H9 (cell line): ENCODE measurements around the gene SIVA1. TPM values are rescaled to one million over a fixed set of nuclear protein-coding genes. Genes with fewer than 3 reads are reported as not detected.

Experiments
- DNase-seq: peaks from one replicate; pipeline ENCODE4 v3.0.0-alpha.2; 2017
- H2AFZ ChIP-seq: one replicate; pipeline ENCODE4 v1.6.1; 2013; ENCODE audit warnings: mild to moderate bottlenecking, low read length, control low read depth, moderate library complexity
- H2AK5ac ChIP-seq: 2 replicates; pipeline ENCODE4 v1.6.1; 2013; ENCODE audit warnings: low read length, control low read depth, mixed read lengths; ENCODE audit not compliant: insufficient read length
- H2BK120ac ChIP-seq: one replicate; pipeline ENCODE4 v1.6.1; 2013; ENCODE audit warnings: low read depth, mild to moderate bottlenecking, low read length, control low read depth, inconsistent platforms; ENCODE audit not compliant: poor library complexity, severe bottlenecking
- H2BK12ac ChIP-seq: 2 replicates; pipeline ENCODE4 v1.6.1; 2013; ENCODE audit warnings: low read length, control low read depth, mixed read lengths, low read depth; ENCODE audit not compliant: insufficient read length
- H2BK15ac ChIP-seq: 2 replicates; pipeline ENCODE4 v1.6.1; 2013; ENCODE audit warnings: low read depth, low read length, control low read depth
- H2BK20ac ChIP-seq: one replicate; pipeline ENCODE4 v1.6.1; 2013; ENCODE audit warnings: low read depth, mild to moderate bottlenecking, low read length, control low read depth, inconsistent platforms; ENCODE audit not compliant: poor library complexity, severe bottlenecking
- H2BK5ac ChIP-seq: 2 replicates; pipeline ENCODE4 v1.6.1; 2013; ENCODE audit warnings: low read length, control low read depth, mixed read lengths; ENCODE audit not compliant: insufficient read length
- H3K14ac ChIP-seq: 2 replicates; pipeline ENCODE4 v1.6.1; 2013; ENCODE audit warnings: low read length, control low read depth; ENCODE audit not compliant: insufficient read depth
- H3K18ac ChIP-seq: 2 replicates; pipeline ENCODE4 v1.6.1; 2013; ENCODE audit warnings: low read depth, mild to moderate bottlenecking, mixed read lengths, low read length, control low read depth; ENCODE audit not compliant: insufficient read length
- H3K23ac ChIP-seq: 2 replicates; pipeline ENCODE4 v1.6.1; 2013; ENCODE audit warnings: low read length, control low read depth, mixed read lengths, low read depth; ENCODE audit not compliant: insufficient read length
- H3K23me2 ChIP-seq: 2 replicates; pipeline ENCODE4 v1.6.1; 2013; ENCODE audit warnings: low read depth, mild to moderate bottlenecking, mixed read lengths, low read length, control low read depth; ENCODE audit not compliant: insufficient read length, poor library complexity, severe bottlenecking
- H3K27ac ChIP-seq: 2 replicates; pipeline ENCODE4 v1.5.1; 2013; ENCODE audit warnings: low read length, control low read depth, mixed read lengths, low read depth; ENCODE audit not compliant: insufficient read length
- H3K27me3 ChIP-seq: 2 replicates; pipeline ENCODE4 v1.6.1; 2013; ENCODE audit warnings: low read length, control low read depth, inconsistent platforms; ENCODE audit not compliant: insufficient read depth
- H3K4ac ChIP-seq: 2 replicates; pipeline ENCODE4 v1.6.1; 2013; ENCODE audit warnings: low read depth, mild to moderate bottlenecking, control low read depth, inconsistent platforms, low read length, moderate library complexity
- H3K4me1 ChIP-seq: 2 replicates; pipeline ENCODE4 v1.6.1; 2013; ENCODE audit warnings: low read length, control low read depth, inconsistent platforms; ENCODE audit not compliant: insufficient read depth
- H3K4me2 ChIP-seq: 2 replicates; pipeline ENCODE4 v1.6.1; 2013; ENCODE audit warnings: low read length, control low read depth, mixed read lengths; ENCODE audit not compliant: insufficient read length, insufficient read depth
- H3K56ac ChIP-seq: 2 replicates; pipeline ENCODE4 v1.6.1; 2013; ENCODE audit warnings: low read depth, mild to moderate bottlenecking, mixed read lengths, low read length, control low read depth; ENCODE audit not compliant: insufficient read length
- H3K79me1 ChIP-seq: 2 replicates; pipeline ENCODE4 v1.6.1; 2013; ENCODE audit warnings: low read depth, mild to moderate bottlenecking, moderate library complexity, low read length, control low read depth, inconsistent platforms; ENCODE audit not compliant: insufficient read depth, poor library complexity, severe bottlenecking
- H3K79me2 ChIP-seq: 2 replicates; pipeline ENCODE4 v1.6.1; 2013; ENCODE audit warnings: low read length, control low read depth, inconsistent platforms; ENCODE audit not compliant: insufficient read depth
- H3K9ac ChIP-seq: 2 replicates; pipeline ENCODE4 v1.6.1; 2013; ENCODE audit warnings: low read length, control low read depth, mixed read lengths; ENCODE audit not compliant: insufficient read length; ENCODE audit errors: extremely low read depth
- H3K9me3 ChIP-seq: one replicate; pipeline ENCODE4 v1.6.1; 2013; ENCODE audit warnings: low read depth, low read length, inconsistent platforms; ENCODE audit not compliant: control insufficient read depth
- H3T11ph ChIP-seq: one replicate; pipeline ENCODE4 v1.6.1; 2013; ENCODE audit warnings: mild to moderate bottlenecking, low read length, control low read depth, inconsistent platforms
- H4K20me1 ChIP-seq: one replicate; pipeline ENCODE4 v1.6.1; 2013; ENCODE audit not compliant: control insufficient read depth, insufficient read length, insufficient read depth
- H4K5ac ChIP-seq: 2 replicates; pipeline ENCODE4 v1.6.1; 2013; ENCODE audit warnings: low read depth, mild to moderate bottlenecking, mixed read lengths, low read length, control low read depth; ENCODE audit not compliant: insufficient read length
- H4K8ac ChIP-seq: replicated peaks from 2 replicates; pipeline ENCODE4 v1.6.1; 2013; ENCODE audit warnings: low read length, control low read depth, mixed read lengths, low read depth; ENCODE audit not compliant: insufficient read length
- H4K91ac ChIP-seq: 2 replicates; pipeline ENCODE4 v1.6.1; 2013; ENCODE audit warnings: low read depth, mild to moderate bottlenecking, moderate library complexity, mixed read lengths, low read length, control low read depth; ENCODE audit not compliant: insufficient read length
- H3K27ac Mint-ChIP-seq, 3 experiments: 2 replicates in 2 of 3; 3 replicates in 1 of 3; pipeline ENCODE4 v1.8.0; 2020 to 2021; ENCODE audit warnings: mixed read lengths in 3 of 3, mild to moderate bottlenecking in 1 of 3, moderate library complexity in 1 of 3
- H3K27me3 Mint-ChIP-seq: 2 replicates; pipeline ENCODE4 v1.8.0; 2021; ENCODE audit warnings: low read depth, mild to moderate bottlenecking, moderate library complexity, mixed read lengths
- H3K36me3 Mint-ChIP-seq, 3 experiments: 2 replicates in 2 of 3; 3 replicates in 1 of 3; pipeline ENCODE4 v1.8.0; 2020 to 2021; ENCODE audit warnings: low read depth in 3 of 3, mixed read lengths in 3 of 3; ENCODE audit not compliant: insufficient read depth in 1 of 3
- H3K4me1 Mint-ChIP-seq, 2 experiments: 2 replicates each; pipeline ENCODE4 v1.8.0; 2020; ENCODE audit warnings: mixed read lengths in 2 of 2
- H3K4me3 Mint-ChIP-seq, 2 experiments: 2 replicates in 1 of 2; 3 replicates in 1 of 2; pipeline ENCODE4 v1.8.0; 2020 to 2021; ENCODE audit warnings: mild to moderate bottlenecking in 2 of 2, mixed read lengths in 2 of 2, moderate library complexity in 1 of 2
- H3K9me3 Mint-ChIP-seq, 2 experiments: 2 replicates in 1 of 2; 3 replicates in 1 of 2; pipeline ENCODE4 v1.8.0; 2020; ENCODE audit warnings: mild to moderate bottlenecking in 2 of 2, mixed read lengths in 2 of 2, moderate library complexity in 1 of 2
- CTCF ChIP-seq: fragments of 200-600 bp; sonication (generic); conservative IDR thresholded peaks from 3 replicates; pipeline ENCODE4 v1.8.0; 2021; ENCODE audit warnings: antibody characterized with exemption, mild to moderate bottlenecking
- WGBS: extraction: QIAGEN DNeasy Blood & Tissue Kit; methylation state at CpG from one replicate; pipeline ENCODE4 v1.1.7; 2013; ENCODE audit warnings: missing lambda C conversion rate, low lambda C conversion rate, mixed read lengths; ENCODE audit not compliant: insufficient read length; ENCODE audit errors: extremely low coverage; 5-methylcytosine and 5-hydroxymethylcytosine counted together
- total RNA-seq: library from RNA; stranded (reverse); gene quantifications from 2 replicates; pipeline ENCODE4 v1.2.1, GENCODE V29; 2021

Gene SIVA1
- total RNA-seq, 1 experiment from 2014 or later: 125 TPM

GRCh38 chr14:104785708-104786080 is 32.7 kb downstream of the SIVA1 start:
- H3K4me3 Mint-ChIP-seq: no peak overlapping the region
- no peaks in the 10 kb centered on the region for H3K9me3 ChIP-seq
- H3K27ac ChIP-seq: no peak overlapping the region
- H3K4me1 ChIP-seq: no peaks in the 10 kb centered on the region
- H3K23ac ChIP-seq: no peak overlapping the region
- no peak overlapping the region for H3K56ac ChIP-seq
- no peaks in the 10 kb centered on the region for H3K79me1 ChIP-seq
- H3K27me3 Mint-ChIP-seq: no peaks in the 10 kb centered on the region
- no CpG with 5 or more reads among the region's 13 CpGs for WGBS
- no peak overlapping the region for H2BK5ac ChIP-seq
- H3K18ac ChIP-seq: no peak overlapping the region
- peak overlapping the region in 1 of 3 experiments; percentile 35; a peak in 1 of 7 replicates for H3K27ac Mint-ChIP-seq
- H4K20me1 ChIP-seq: no peaks in the 10 kb centered on the region
- no peak for TF ChIP-seq CTCF
- H2BK12ac ChIP-seq: no peak overlapping the region
- H3K23me2 ChIP-seq: no peaks in the 10 kb centered on the region
- no peak overlapping the region for H3K14ac ChIP-seq
- H2BK20ac ChIP-seq: no peak overlapping the region
- H3T11ph ChIP-seq: no peak overlapping the region
- no peak overlapping the region for H4K91ac ChIP-seq
- no peak overlapping the region for H2BK120ac ChIP-seq
- H3K27me3 ChIP-seq: no peaks in the 10 kb centered on the region
- no peak for DNase-seq
- no peaks in the 10 kb centered on the region; the same call in 1 of the 2 replicates for H3K79me2 ChIP-seq
- H3K9me3 Mint-ChIP-seq: no peaks in the 10 kb centered on the region
- no peak overlapping the region for H3K4ac ChIP-seq
- no peak overlapping the region for H3K9ac ChIP-seq
- no peak overlapping the region for H4K5ac ChIP-seq
- H2AK5ac ChIP-seq: no peak overlapping the region
- peaks cover 0 to 12% (median 5%) of the 10 kb centered on the region in 3 experiments; a peak in 2 of 7 replicates for H3K36me3 Mint-ChIP-seq
- H3K4me2 ChIP-seq: no peak overlapping the region
- H4K8ac ChIP-seq: no peak overlapping the region
- H2AFZ ChIP-seq: no peak overlapping the region
- H3K4me1 Mint-ChIP-seq: no peaks in the 10 kb centered on the region
- H2BK15ac ChIP-seq: no peak overlapping the region
